Mesodermal cell (in vitro differentiated cells): ENCODE data around the gene RRP12.

Source experiments
- H3K27ac ChIP-seq: 2 replicates; pipeline ENCODE4 v1.7.0; 2013; ENCODE audit warnings: mild to moderate bottlenecking, low read depth, low read length, moderate library complexity; ENCODE audit not compliant: severe bottlenecking
- H3K36me3 ChIP-seq: 2 replicates; pipeline ENCODE4 v1.7.1; 2013; ENCODE audit warnings: mild to moderate bottlenecking, low read length, moderate library complexity; ENCODE audit not compliant: control insufficient read depth, insufficient read depth
- H3K4me1 ChIP-seq: one replicate; pipeline ENCODE4 v1.7.1; 2013; ENCODE audit warnings: mild to moderate bottlenecking, low read length; ENCODE audit not compliant: insufficient read depth, control insufficient read depth, poor library complexity, severe bottlenecking
- H3K4me3 ChIP-seq: 2 replicates; pipeline ENCODE4 v1.7.0; 2013; ENCODE audit warnings: low read length, control low read depth, mild to moderate bottlenecking; ENCODE audit not compliant: insufficient read depth, poor library complexity, severe bottlenecking; ENCODE audit errors: extremely low read depth
- H3K9me3 ChIP-seq: 2 replicates; pipeline ENCODE4 v1.7.1; 2013; ENCODE audit warnings: mild to moderate bottlenecking, low read length, moderate library complexity; ENCODE audit not compliant: control insufficient read depth
- WGBS, 2 experiments: methylation state at CpG; one replicate each; pipeline ENCODE4 v1.1.5; 2013; ENCODE audit warnings: missing lambda C conversion rate in 2 of 2; ENCODE audit not compliant: insufficient coverage in 2 of 2; 5-methylcytosine and 5-hydroxymethylcytosine counted together

The RRP12 gene

GRCh38 chr10:97312897-97313296, 88.2 kb downstream of the RRP12 start:
- Histone ChIP-seq H3K36me3 (no peaks in the 10 kb centered on the region), H3K27ac (no peak overlapping the region), H3K9me3 (no peaks in the 10 kb centered on the region), H3K4me1 (no peaks in the 10 kb centered on the region), H3K4me3 (no peak overlapping the region)
- WGBS, 2 experiments, result 90 to 97% methylated on average over 5 of the region's 6 CpGs

GRCh38 chr10:97311111-97311626, 90.0 kb downstream of the RRP12 start:
- Histone ChIP-seq H3K4me3 (no peak overlapping the region), H3K27ac (no peak overlapping the region), H3K9me3 (no peaks in the 10 kb centered on the region), H3K36me3 (no peaks in the 10 kb centered on the region), H3K4me1 (no peaks in the 10 kb centered on the region)
- 91 to 93% methylated on average over 2 to 4 of the region's 4 CpGs for WGBS, 2 experiments

GRCh38 chr10:97307866-97308780, 93.0 kb downstream of the RRP12 start:
- 75 to 81% methylated on average over 8 to 9 of the region's 10 CpGs for WGBS, 2 experiments
- Histone ChIP-seq H3K27ac (no peak overlapping the region), H3K9me3 (no peaks in the 10 kb centered on the region), H3K4me3 (no peak overlapping the region), H3K4me1 (no peaks in the 10 kb centered on the region), H3K36me3 (no peaks in the 10 kb centered on the region)

- no peak overlapping the region for H3K27ac ChIP-seq
- no CpG with 5 or more reads among the region's 1 CpG for WGBS, 2 experiments
- H3K4me3 ChIP-seq, result no peak overlapping the region
- no peaks in the 10 kb centered on the region for H3K4me1 ChIP-seq
- H3K9me3 ChIP-seq, result no peaks in the 10 kb centered on the region
- no peaks in the 10 kb centered on the region for H3K36me3 ChIP-seq
These were observed 93.7 kb downstream of the RRP12 start for GRCh38 chr10:97307441-97307840.
